Peyer's patch (tissue), 4 donors: ENCODE measurements around the gene THADA.

Experiments used
- POLR2A ChIP-seq, 2 donors: fragments of 450-650 bp; IDR thresholded peaks; one replicate each; pipeline ENCODE4 v1.5.1; 2017; ENCODE audit warnings: antibody characterized with exemption in 2 of 2, mild to moderate bottlenecking in 2 of 2, moderate library complexity in 2 of 2
- TF ChIP-seq, protein P1 (sequence below), 6 experiments: fragments of 450-650 bp in 4 of 6; fragments of 200-600 bp in 2 of 6; sonication (generic) in 1 of 6; IDR thresholded peaks; one replicate each; pipeline ENCODE4 v1.5.1; 2017 to 2019; ENCODE audit warnings: antibody characterized with exemption in 6 of 6, mild to moderate bottlenecking in 3 of 6, moderate library complexity in 1 of 6

DNA sequence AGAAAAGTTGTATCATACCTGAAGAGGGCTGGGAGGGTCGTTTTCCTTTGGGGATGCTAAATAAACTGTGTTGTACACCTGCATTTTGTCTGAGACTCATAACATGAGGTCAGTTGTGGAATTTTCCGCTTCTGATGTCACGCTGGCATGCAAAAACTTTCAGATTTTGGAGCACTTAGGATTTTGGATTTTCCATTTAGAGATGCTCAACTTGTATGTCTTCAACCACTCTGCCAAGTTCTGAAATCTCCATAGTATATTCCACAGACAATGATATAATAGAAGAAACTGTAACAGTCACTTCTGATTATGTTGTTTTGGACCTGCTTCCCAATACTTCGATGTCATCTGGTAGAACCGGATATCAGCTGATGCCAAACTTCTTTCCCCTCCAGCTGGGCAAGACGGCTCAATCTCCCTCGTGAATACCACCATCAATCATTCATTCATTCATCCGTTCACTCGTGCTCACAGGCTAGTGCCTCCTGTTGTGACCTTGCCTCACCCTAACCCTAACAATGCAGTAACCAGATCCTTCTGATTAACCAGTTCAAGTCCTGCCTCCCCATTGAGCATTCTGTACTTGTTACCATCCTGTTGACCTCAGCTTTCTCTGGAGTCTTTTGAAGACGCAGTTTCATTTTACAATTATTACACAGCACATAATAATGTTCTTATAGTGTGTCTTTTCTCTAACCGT is 35.9 kb upstream of the THADA start:
- TF ChIP-seq, protein P1, sequence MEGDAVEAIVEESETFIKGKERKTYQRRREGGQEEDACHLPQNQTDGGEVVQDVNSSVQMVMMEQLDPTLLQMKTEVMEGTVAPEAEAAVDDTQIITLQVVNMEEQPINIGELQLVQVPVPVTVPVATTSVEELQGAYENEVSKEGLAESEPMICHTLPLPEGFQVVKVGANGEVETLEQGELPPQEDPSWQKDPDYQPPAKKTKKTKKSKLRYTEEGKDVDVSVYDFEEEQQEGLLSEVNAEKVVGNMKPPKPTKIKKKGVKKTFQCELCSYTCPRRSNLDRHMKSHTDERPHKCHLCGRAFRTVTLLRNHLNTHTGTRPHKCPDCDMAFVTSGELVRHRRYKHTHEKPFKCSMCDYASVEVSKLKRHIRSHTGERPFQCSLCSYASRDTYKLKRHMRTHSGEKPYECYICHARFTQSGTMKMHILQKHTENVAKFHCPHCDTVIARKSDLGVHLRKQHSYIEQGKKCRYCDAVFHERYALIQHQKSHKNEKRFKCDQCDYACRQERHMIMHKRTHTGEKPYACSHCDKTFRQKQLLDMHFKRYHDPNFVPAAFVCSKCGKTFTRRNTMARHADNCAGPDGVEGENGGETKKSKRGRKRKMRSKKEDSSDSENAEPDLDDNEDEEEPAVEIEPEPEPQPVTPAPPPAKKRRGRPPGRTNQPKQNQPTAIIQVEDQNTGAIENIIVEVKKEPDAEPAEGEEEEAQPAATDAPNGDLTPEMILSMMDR (IDR thresholded peaks at IDR 0.05) = no peak
- no peak for TF ChIP-seq POLR2A (IDR thresholded peaks at IDR 0.05)
